Measurements from ENCODE around the gene SIK3. TPM values are rescaled to one million over a fixed set of nuclear protein-coding genes. Genes with fewer than 3 reads are reported as not detected.

SIK3 gene
- total RNA-seq, 1 donor = 40.0 TPM

DNA sequence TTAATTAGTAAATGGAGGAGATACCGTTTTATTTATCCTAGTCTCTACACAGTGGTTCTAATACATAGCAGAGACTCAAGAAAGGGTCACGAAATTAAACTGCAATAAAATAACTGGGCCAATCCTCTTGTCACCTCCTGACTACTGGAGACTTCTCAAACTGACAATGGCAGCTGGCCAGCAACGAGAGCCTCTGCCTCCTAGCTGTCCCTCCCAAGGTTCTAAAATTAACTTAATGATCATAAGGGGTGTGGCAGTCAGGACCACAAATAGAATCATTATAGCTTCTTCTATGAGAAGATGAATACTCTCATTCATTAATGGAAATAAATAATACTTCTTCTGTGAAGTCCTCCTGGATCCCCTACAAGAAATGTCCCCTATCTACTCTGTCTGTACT lies 197.0 kb downstream of the SIK3 start:
- H3K4me3 ChIP-seq (ENCODE audit: low read length) = no peak overlapping the region
- H3K9me3 ChIP-seq (ENCODE audit: low read depth, low read length) = no peaks in the 10 kb centered on the region
- no peaks in the 10 kb centered on the region for H3K27me3 ChIP-seq (ENCODE audit: insufficient read depth, low read length)
- peaks cover 7% of the 10 kb centered on the region for H3K4me1 ChIP-seq (ENCODE audit: insufficient read depth, low read length)

DNA sequence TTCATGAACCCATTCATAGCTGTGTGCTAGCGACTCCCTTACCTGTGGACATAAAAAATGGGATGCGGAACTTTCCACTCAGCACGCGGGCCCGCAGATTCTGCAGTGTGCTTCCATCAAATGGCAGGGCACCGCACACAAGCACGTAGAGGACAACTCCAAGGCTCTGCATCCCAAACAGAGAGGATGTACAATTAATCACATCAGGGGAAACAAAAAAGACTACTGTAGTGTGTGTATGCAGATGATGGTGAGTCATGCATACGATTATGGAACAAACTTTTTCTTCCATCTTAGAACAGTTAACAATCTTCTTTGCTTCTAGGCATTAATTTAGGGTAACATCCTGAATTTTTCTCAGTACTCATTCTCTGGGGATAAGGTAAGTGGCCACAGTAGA lies 202.0 kb downstream of the SIK3 start:
- no peaks in the 10 kb centered on the region for H3K9me3 ChIP-seq (ENCODE audit: low read depth, low read length)
- H3K4me1 ChIP-seq (ENCODE audit: insufficient read depth, low read length) = peaks cover 3% of the 10 kb centered on the region
- H3K4me3 ChIP-seq (ENCODE audit: low read length) = no peak overlapping the region
- no peaks in the 10 kb centered on the region for H3K27me3 ChIP-seq (ENCODE audit: insufficient read depth, low read length)

DNA sequence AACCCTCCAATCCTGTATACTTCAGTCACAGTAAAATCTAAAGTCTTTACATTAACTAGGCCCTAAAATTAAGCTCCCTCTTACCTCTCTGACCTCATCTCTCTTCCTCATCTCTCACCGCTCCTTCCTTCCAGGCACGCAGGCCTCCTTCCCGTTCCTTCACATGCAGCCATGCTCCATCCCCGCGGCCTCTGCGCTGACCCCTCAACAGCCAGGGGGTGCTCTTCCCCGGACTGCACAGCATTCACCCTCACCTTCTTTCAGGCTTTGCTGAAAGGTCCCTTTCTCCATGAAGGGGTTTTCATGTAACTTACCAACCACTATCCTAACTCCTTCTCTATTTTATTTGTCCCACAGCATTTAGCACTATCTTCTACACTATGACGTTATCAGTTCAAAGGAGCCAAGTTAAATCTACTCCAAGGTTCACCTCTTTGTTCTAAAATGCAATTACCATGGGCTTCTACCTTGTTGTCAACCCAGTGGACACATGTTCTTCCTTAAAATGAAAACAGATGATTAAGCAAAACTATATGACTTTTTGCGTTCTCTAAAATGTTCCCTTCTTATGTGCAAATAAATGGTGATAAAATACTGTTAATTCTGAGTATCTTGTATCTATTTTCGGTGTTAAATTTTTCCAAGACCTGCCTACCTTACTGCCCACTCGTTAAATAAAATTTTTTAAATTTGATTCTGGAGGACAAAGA lies 203.0 kb downstream of the SIK3 start:
- Histone ChIP-seq H3K4me1 (ENCODE audit: insufficient read depth, low read length) (peaks cover 7% of the 10 kb centered on the region), H3K9me3 (ENCODE audit: low read depth, low read length) (no peaks in the 10 kb centered on the region), H3K27me3 (ENCODE audit: insufficient read depth, low read length) (no peaks in the 10 kb centered on the region), H3K4me3 (ENCODE audit: low read length) (no peak overlapping the region)

DNA sequence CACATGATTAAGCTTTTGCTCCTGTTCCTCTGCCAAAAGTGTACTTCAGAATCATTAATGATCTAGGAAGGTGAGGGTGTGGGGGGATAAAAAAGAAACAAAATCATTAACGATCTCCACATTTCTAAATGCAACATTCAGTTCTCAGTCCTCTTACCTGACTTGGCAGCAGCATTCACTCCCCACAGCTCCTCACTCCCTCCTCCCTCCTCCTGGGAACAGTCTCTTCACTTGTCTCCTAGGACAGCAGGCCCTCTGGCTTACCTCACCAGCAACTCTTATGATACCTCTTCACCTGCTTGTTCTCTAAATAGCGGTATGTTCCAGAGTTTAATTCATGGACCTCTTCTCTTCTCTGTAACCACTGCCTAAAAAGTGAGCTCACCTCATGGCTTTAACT lies 204.3 kb downstream of the SIK3 start:
- Histone ChIP-seq H3K4me3 (ENCODE audit: low read length) (no peak overlapping the region), H3K9me3 (ENCODE audit: low read depth, low read length) (no peaks in the 10 kb centered on the region), H3K27me3 (ENCODE audit: insufficient read depth, low read length) (no peaks in the 10 kb centered on the region), H3K4me1 (ENCODE audit: insufficient read depth, low read length) (peaks cover 10% of the 10 kb centered on the region)

DNA sequence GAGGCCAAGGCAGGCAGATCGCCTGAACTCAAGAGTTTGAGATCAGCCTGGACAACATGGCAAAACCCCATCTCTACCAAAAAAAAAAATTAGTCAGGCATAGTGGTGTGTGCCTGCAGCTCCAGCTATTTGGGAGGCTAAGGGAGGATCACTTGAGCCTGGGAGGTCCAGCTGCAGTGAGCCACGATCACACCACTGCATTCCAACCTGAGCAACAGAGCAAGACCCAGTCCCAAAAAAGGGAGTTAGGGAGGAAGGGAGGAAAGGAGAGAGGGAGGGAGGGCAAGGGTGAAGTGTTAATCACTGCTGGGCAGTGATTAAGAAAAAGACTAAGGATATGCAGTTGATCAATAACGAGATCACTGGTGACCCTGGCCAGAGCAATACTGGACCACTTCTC lies 204.8 kb downstream of the SIK3 start:
- no peaks in the 10 kb centered on the region for H3K9me3 ChIP-seq (ENCODE audit: low read depth, low read length)
- H3K27me3 ChIP-seq (ENCODE audit: insufficient read depth, low read length) = no peaks in the 10 kb centered on the region
- no peak overlapping the region for H3K4me3 ChIP-seq (ENCODE audit: low read length)
- H3K4me1 ChIP-seq (ENCODE audit: insufficient read depth, low read length) = peaks cover 10% of the 10 kb centered on the region

DNA sequence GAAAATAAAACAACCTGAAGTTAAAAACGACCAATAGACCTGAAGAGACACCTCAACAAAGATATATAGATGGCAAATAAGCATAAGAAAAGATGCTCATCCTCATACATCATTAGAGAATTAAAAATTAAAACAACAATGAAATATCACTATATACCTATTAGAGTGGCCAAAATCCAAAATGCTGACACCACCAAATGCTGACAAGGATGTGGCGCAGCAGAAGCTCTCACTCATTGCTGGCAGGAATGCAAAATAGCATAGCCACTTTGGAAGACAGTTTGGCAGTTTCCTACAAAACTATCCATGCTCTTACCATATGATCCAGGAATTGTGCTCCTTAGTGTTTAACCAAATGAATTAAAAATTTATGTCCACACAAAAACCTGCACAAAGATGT lies 205.9 kb downstream of the SIK3 start:
- Histone ChIP-seq H3K27me3 (ENCODE audit: insufficient read depth, low read length) (no peaks in the 10 kb centered on the region), H3K9me3 (ENCODE audit: low read depth, low read length) (no peaks in the 10 kb centered on the region)

DNA sequence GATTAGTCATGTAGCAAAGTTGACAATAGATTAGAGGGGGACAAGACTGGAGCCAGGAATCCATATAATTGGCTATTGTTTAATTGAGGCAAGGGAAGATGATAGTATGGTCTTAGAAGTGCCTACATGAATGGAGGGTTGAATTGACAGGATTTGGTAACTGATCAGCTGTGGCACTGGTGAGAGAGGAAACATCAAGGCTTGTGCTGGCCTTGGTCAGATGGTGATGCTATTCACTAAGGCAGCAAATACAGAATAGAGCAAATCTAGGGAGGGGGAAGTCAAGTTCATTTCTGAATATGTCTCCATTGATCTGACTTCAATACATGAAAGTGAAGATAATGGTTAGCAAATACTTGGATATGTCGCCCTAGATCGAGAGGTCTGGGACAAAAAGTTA lies 206.5 kb downstream of the SIK3 start:
- H3K9me3 ChIP-seq (ENCODE audit: low read depth, low read length) = no peaks in the 10 kb centered on the region
- no peaks in the 10 kb centered on the region for H3K27me3 ChIP-seq (ENCODE audit: insufficient read depth, low read length)
- peaks cover 10% of the 10 kb centered on the region for H3K4me1 ChIP-seq (ENCODE audit: insufficient read depth, low read length)
- no peak overlapping the region for H3K4me3 ChIP-seq (ENCODE audit: low read length)

More for the DNA sequence above, 205.9 kb downstream of the SIK3 start:
- no peak overlapping the region for H3K4me3 ChIP-seq (ENCODE audit: low read length)
- peaks cover 10% of the 10 kb centered on the region for H3K4me1 ChIP-seq (ENCODE audit: insufficient read depth, low read length)

DNA sequence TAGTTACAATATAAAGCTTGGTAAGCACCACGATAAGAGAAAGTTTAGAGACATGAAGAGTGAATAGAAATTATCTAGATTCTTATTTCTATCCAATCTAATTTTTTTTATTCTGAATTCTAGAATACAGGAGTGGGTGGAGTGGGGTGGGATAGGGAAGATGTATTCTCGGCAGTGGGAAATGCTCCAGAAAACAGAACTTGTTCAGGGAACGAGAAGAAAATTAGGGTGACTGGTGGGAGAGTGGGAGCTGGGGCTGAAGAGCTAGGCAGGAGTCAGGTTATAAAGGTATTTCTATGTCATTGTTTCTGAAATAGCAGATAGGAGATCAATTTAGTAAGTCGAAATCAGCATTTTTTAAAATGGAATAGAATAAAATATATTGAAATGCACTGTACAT lies 207.6 kb downstream of the SIK3 start:
- Histone ChIP-seq H3K4me1 (ENCODE audit: insufficient read depth, low read length) (peaks cover 10% of the 10 kb centered on the region), H3K27me3 (ENCODE audit: insufficient read depth, low read length) (no peaks in the 10 kb centered on the region), H3K4me3 (ENCODE audit: low read length) (no peak overlapping the region), H3K9me3 (ENCODE audit: low read depth, low read length) (no peaks in the 10 kb centered on the region)

DNA sequence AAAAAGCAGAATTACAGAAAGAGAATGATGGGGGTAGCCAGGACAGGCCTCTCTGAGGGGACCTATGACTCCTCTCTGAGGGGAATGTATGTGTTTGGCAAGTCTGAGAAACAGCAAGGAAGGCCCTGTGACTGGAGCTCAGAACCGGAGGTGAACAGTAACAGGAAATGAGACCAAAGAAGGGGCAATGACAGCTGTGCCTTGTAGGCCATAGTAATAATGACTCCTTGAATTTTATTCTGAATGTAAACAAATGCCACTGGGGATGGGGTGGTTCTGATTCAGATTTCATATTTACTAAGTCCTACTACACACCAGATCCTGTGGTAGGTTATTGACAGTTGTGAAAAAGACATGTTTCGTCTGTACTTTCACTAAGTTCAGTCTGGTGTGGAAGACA lies 208.0 kb downstream of the SIK3 start:
- Histone ChIP-seq H3K4me1 (ENCODE audit: insufficient read depth, low read length) (peaks cover 10% of the 10 kb centered on the region), H3K27me3 (ENCODE audit: insufficient read depth, low read length) (no peaks in the 10 kb centered on the region), H3K9me3 (ENCODE audit: low read depth, low read length) (no peaks in the 10 kb centered on the region), H3K4me3 (ENCODE audit: low read length) (no peak overlapping the region)

DNA sequence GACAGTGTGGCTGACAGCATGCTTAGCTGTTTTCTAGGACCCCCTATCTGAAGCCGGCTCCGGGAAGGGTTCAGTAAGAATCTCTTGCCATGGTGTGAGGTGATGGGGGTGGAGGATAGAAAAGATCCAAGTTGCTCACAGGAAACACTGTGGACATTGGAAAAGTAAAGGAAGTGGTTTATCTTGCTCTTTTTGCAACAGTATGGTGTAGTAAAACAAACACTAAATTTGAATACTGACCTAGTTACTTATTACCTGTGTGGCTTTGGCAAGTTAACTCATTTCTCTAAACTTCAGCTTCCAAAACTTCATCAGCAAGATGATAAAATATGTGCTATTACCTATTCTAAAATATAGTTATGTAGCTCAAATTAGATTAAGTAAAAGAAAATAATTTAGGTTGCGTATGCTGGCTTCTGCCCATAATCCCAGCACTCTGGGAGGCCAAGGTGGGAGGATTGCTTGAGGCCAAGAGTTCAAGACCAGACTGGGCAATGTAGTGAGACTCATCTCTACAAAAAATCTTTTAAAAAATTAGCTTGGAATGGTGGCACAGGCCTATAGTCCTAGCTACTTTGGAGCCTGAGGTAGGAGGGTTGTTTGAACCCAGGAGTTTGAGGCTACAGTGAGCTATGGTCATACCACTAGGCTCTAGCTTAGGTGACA lies 209.2 kb downstream of the SIK3 start:
- Histone ChIP-seq H3K9me3 (ENCODE audit: low read depth, low read length) (no peaks in the 10 kb centered on the region), H3K4me3 (ENCODE audit: low read length) (no peak overlapping the region), H3K4me1 (ENCODE audit: insufficient read depth, low read length) (peaks cover 7% of the 10 kb centered on the region), H3K27me3 (ENCODE audit: insufficient read depth, low read length) (no peaks in the 10 kb centered on the region)

DNA sequence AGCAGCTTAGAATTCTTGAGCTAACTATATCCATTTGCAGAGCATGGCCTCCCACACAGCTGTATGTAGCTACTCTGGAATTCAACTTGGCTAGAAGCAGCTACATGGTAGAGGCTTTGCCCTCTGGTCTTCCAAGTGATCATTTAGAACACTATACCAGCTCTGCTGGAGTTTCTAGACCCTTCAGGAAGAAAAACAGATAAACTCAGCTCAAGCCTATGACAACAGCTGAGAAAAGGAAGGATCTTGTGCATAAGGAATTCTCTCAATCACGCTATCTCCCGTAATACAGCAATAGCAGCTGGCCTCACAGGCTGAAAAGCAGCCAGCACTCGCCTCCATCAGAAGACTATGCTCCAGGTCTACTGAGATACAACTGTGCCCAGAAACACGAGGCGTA lies 210.2 kb downstream of the SIK3 start:
- peaks cover 7% of the 10 kb centered on the region for H3K4me1 ChIP-seq (ENCODE audit: insufficient read depth, low read length)
- no peaks in the 10 kb centered on the region for H3K27me3 ChIP-seq (ENCODE audit: insufficient read depth, low read length)
- no peak overlapping the region for H3K4me3 ChIP-seq (ENCODE audit: low read length)
- no peaks in the 10 kb centered on the region for H3K9me3 ChIP-seq (ENCODE audit: low read depth, low read length)

DNA sequence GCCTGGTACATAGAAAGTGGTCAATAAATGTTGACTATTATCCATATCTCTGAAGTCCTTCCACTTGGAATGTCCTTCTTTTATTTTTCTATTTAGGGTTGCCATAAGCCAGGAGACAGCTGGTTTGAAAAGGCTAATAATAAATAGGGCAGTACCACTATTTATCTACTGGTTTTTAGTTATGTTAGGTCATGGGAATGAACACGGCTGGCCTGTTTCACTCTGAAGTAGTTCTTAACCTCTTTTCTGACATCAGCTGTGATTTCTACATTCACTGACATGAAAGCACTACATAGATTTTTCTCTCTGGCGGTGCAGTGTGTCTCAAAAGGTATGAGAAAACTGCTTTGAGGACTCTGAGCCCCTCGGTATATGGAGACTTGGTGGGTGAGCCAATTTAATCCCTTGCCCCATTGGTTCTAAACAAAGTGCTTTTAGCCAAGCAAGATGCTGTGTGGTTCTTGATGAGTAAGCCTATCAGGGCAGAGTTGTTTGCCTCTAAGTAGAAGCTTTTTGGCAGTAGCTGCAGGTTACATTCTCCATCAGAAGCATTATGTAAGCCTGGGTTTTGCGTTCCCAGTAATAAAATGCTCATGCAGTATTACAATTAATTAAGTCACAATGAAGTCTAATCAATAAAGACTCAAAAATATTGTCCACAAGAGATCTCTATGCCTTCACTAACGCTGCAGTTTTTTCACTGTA lies 212.1 kb downstream of the SIK3 start:
- Histone ChIP-seq H3K4me1 (ENCODE audit: insufficient read depth, low read length) (peaks cover 7% of the 10 kb centered on the region), H3K4me3 (ENCODE audit: low read length) (no peak overlapping the region), H3K27me3 (ENCODE audit: insufficient read depth, low read length) (no peaks in the 10 kb centered on the region), H3K9me3 (ENCODE audit: low read depth, low read length) (no peaks in the 10 kb centered on the region)

DNA sequence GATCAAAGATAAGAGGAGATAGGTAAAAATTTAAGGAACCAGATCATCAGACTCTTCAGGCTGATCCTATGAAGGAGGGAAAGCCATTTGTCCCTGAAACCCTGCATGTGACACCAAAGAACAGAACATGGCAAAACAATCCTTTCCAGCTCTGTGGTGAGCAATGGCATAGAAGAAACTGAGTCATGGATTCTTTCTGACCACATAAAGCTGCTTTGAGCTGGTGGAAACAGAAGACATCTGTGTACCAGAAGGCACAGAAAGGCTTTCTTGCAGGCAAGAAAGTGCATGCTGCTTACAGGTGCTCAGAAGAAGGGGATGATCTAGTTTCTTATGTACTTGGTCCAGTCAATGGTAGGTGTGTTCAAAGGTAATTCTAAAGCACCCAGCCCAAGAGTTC lies 215.8 kb downstream of the SIK3 start:
- no peaks in the 10 kb centered on the region for H3K27me3 ChIP-seq (ENCODE audit: insufficient read depth, low read length)
- H3K4me1 ChIP-seq (ENCODE audit: insufficient read depth, low read length) = no peaks in the 10 kb centered on the region
- H3K4me3 ChIP-seq (ENCODE audit: low read length) = no peak overlapping the region
- no peaks in the 10 kb centered on the region for H3K9me3 ChIP-seq (ENCODE audit: low read depth, low read length)

DNA sequence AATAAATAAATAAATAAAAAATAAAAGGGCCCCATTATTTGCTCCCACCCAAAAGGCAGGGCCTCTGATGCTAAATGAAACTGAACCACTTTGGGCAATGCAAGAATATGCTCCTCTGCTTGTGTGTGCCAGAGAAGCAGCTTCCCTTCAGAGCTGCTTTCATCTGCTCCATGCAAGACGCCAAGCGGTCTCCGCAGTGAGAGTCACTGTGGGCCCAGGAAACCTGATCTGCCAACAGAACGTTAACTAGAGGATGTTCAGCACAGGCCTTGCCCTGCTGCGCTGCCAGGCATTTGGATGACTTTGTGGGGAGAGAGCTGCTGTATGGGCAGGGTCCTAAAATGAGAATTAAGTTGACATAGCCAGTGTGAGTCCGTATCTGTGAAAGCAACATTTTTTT lies 217.1 kb downstream of the SIK3 start:
- Histone ChIP-seq H3K4me1 (ENCODE audit: insufficient read depth, low read length) (no peaks in the 10 kb centered on the region), H3K27me3 (ENCODE audit: insufficient read depth, low read length) (no peaks in the 10 kb centered on the region), H3K9me3 (ENCODE audit: low read depth, low read length) (no peaks in the 10 kb centered on the region), H3K4me3 (ENCODE audit: low read length) (no peak overlapping the region)

DNA sequence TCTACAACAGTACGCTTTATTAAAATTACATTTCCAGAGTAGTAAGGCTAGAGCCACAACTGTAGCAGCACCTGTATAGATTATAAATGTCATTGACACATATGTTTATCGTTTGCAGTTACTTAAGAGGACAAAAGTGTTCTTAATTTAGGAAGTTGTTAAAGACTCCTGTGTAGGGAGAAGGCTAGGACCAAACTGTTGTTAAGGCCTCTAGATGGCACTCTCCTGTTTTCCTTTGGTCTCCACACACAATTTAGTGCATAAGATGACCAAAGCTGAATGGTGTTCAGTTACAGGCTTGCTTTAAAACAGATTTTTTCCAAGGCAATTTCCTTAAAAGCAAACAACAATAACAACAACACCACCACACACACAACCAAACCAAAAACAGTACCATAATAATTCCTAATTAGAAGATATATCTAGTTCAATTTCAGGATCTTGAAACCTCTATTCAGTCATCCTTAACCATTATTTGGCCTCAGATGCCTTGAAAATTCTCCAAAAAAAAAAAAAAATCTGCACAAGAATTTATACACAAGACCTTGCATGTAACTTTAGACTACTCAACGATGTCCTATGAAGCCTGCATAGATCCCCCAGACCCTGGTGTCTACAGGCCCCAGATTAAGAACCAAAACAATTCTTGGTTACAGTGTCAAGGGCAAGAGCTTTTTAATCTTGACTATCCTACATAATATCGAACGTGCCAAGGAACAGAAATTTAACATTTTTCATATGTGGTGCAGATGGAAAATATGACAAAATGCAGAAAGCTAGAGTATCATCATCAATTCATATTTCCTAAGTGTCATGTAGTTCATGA lies 218.2 kb downstream of the SIK3 start:
- Histone ChIP-seq H3K9me3 (ENCODE audit: low read depth, low read length) (no peaks in the 10 kb centered on the region), H3K4me1 (ENCODE audit: insufficient read depth, low read length) (no peaks in the 10 kb centered on the region), H3K4me3 (ENCODE audit: low read length) (no peak overlapping the region), H3K27me3 (ENCODE audit: insufficient read depth, low read length) (no peaks in the 10 kb centered on the region)
